ENCODE measurements around the gene CDK5RAP2.
"Not testable (repeated sequence)": the region's sequence is repeated elsewhere in the genome, so short reads cannot be mapped to it uniquely, and the experiment has no call there.

Gene CDK5RAP2

DNA sequence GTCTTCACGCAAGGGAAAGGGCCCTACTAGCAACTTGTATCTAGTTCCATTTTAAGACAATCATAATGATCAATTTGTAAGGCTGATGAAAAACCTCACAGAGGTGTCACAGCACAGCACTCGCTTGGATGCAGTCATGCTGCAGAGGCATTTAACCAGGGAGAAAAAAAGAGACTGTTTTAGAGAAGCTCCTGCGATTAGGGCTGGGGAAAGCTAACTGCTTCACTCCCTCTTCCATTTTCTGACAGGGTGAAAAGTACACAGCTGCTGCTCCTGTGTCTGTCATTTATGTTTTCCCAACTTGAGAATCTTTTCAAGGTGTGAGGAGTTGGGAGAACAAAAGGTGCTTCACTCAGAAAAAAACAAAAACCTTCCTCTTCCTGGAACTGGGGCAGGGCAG is 106.4 kb downstream of the CDK5RAP2 start:
- TF ChIP-seq MYC (IDR thresholded peaks at IDR 0.05; ENCODE audit: low read depth, low read length) (no peak), POLR2A (IDR thresholded peaks at IDR 0.05; ENCODE audit: extremely low read depth, insufficient read length) (no peak)
- TF ChIP-seq, protein P1, sequence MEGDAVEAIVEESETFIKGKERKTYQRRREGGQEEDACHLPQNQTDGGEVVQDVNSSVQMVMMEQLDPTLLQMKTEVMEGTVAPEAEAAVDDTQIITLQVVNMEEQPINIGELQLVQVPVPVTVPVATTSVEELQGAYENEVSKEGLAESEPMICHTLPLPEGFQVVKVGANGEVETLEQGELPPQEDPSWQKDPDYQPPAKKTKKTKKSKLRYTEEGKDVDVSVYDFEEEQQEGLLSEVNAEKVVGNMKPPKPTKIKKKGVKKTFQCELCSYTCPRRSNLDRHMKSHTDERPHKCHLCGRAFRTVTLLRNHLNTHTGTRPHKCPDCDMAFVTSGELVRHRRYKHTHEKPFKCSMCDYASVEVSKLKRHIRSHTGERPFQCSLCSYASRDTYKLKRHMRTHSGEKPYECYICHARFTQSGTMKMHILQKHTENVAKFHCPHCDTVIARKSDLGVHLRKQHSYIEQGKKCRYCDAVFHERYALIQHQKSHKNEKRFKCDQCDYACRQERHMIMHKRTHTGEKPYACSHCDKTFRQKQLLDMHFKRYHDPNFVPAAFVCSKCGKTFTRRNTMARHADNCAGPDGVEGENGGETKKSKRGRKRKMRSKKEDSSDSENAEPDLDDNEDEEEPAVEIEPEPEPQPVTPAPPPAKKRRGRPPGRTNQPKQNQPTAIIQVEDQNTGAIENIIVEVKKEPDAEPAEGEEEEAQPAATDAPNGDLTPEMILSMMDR (IDR thresholded peaks at IDR 0.05; ENCODE audit: low read depth, low read length) = no peak
- no peak for DNase-seq (ENCODE audit: low read depth)
- no peak overlapping the region for H3K4me3 ChIP-seq (ENCODE audit: low read depth, low read length)

DNA sequence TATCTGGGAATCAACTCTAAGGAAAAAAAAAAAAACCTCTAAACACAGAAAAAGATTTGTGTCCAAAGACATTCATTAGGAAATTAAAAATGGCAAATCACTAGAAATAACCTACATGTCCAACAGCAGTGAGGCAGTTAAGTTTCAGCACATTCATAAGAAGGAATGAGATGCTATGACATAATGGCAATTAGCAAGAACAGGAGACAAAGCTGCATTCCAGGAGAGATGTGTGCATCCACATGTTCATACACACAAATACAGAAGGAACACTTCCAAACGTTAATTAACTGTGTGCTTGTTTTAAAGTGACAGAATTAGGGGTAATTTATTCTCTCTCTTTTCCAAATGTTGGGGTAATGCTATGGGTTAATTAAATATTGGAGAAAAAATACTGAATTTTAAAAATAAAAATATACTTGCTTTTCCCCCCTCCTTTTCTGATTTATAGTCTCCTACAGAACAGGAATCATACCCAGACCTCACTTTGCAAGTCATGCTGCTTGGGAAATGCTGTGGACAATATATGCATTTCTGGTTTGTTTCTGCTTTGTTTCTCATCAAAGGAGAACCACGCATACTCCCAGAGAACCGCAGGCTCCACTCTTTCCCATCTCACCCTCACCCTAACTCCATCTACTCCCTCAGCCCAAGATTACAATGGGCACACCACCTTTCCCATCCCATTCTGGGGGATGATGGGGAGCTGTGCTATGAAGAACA is 114.1 kb downstream of the CDK5RAP2 start:
- TF ChIP-seq POLR2A (IDR thresholded peaks at IDR 0.05; ENCODE audit: extremely low read depth, insufficient read length) (no peak), MYC (IDR thresholded peaks at IDR 0.05; ENCODE audit: low read depth, low read length) (no peak)
- TF ChIP-seq, protein P1 (IDR thresholded peaks at IDR 0.05; ENCODE audit: low read depth, low read length) = no peak
- TF ChIP-seq, protein P2, sequence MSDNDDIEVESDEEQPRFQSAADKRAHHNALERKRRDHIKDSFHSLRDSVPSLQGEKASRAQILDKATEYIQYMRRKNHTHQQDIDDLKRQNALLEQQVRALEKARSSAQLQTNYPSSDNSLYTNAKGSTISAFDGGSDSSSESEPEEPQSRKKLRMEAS (IDR thresholded peaks at IDR 0.05; ENCODE audit: low read depth, low read length) = no peak
- H3K4me3 ChIP-seq (ENCODE audit: low read depth, low read length) = no peak overlapping the region
- no peak for DNase-seq (ENCODE audit: low read depth)

DNA sequence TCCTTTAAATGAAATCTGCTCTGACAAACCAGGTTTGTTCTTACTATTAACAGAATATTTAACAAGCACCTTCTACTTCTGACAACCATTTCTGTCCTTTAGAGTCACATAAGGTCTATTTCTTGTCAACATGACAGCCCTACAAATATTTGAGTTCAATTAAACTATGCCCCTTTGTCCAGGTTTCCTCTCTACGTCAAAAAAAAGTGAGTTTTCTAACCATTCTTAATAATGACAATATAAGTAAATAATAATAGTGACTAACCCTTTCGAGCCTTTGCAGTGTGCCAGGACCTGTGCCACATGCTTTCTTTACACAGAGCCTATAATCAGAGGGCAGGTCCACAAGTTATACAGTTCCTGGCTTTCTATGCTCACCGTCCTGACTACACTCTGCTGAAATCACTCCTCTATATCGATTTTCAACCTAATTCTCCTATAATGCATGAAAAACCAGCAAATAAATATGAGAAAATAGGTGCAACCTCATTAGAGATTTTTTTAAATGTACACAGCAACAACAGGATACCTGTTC is 115.0 kb downstream of the CDK5RAP2 start:
- H3K4me3 ChIP-seq (ENCODE audit: low read depth, low read length) = no peak overlapping the region
- TF ChIP-seq POLR2A (IDR thresholded peaks at IDR 0.05; ENCODE audit: extremely low read depth, insufficient read length) (no peak), MYC (IDR thresholded peaks at IDR 0.05; ENCODE audit: low read depth, low read length) (no peak)
- TF ChIP-seq, protein P1 (IDR thresholded peaks at IDR 0.05; ENCODE audit: low read depth, low read length) = no peak
- TF ChIP-seq, protein P2 (IDR thresholded peaks at IDR 0.05; ENCODE audit: low read depth, low read length) = no peak
- DNase-seq (ENCODE audit: low read depth) = no peak

DNA sequence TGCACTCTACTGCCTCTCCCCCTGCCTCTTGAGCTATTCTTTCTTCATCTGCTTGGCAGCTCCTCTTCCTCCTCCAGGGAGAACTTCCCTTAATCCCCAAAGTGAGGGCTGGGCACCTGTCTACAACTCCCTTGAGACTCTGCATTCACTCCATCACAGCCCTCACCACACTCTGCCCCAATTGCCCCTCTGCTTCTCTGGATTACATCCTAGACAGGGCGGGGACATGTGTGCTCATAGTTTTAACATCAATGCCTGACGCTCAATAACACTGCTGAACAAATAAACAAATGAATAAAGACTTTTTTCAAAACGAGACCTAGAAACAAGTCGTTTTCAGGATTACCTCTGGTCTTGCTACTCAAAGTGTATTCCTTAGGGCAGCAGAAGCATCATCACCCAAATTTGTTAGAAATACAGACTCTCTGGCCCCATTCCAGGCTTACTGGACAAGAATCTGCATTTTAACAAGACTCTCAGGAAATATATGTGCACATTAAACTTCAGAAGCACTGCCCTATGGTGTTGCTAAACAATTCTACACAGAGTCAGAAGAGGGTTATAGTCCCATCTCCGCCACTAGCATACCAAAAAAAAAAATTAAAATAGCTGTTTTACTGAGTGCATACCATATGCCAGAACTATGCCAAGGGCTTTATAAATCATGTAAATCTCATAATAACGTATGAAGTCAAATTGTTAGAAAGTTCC is 115.6 kb downstream of the CDK5RAP2 start:
- TF ChIP-seq MYC (IDR thresholded peaks at IDR 0.05; ENCODE audit: low read depth, low read length) = no peak
- TF ChIP-seq, protein P1 (IDR thresholded peaks at IDR 0.05; ENCODE audit: low read depth, low read length) = no peak
- TF ChIP-seq, protein P2 (IDR thresholded peaks at IDR 0.05; ENCODE audit: low read depth, low read length) = no peak
- H3K4me3 ChIP-seq (ENCODE audit: low read depth, low read length) = no peak overlapping the region
- DNase-seq (ENCODE audit: low read depth) = no peak

DNA sequence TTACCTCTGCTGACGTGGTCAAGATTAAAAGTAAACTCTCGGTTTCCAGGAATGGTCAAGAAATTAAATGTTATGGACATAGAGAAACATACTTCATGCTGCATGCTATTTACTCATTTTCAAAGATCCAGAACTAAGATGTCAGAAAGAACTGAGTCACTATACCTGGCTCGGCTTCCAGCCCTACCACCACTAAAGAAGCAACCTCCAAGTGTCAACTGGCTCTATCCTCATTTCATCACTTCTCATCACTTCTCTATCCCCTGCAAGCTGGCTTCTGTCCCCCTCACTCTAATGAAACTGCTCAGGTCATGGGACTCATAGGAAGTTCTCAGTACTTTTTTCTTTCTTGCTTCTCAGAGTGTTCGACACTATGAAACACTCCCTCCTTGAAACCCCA is 116.2 kb downstream of the CDK5RAP2 start:
- TF ChIP-seq, protein P1 (IDR thresholded peaks at IDR 0.05; ENCODE audit: low read depth, low read length) = no peak
- no peak for DNase-seq (ENCODE audit: low read depth)
- no peak overlapping the region for H3K4me3 ChIP-seq (ENCODE audit: low read depth, low read length)

DNA sequence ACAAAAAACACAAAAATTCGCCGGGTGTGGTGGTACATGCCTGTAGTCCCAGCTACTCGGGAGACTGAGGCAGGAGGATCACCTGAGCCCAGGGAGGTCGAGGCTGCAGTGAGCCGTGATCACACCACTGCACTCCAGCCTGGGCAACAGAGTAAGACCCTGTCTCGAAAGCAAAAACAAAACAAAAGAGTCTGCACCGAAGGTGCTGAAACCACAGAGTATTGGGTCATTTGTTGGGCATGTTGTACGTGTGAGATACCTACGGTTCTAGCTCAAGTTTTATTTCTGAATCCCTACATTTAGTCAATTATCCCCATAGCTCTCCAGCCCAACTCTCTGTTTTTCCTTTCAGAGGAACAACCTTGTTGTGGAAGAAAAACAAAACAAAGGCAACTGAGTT is 118.3 kb downstream of the CDK5RAP2 start:
- DNase-seq (ENCODE audit: low read depth); H3K4me3 ChIP-seq (ENCODE audit: low read depth, low read length): not testable (repeated sequence)

All from NB4 (cell line).